Measurements from ENCODE around the gene DGCR8. TPM values are rescaled to one million over a fixed set of nuclear protein-coding genes. Genes with fewer than 3 reads are reported as not detected.

The DGCR8 gene
- total RNA-seq, 6 experiments from 2014 or later: 11.4 to 27.2 (median 16.1) TPM

- TF ChIP-seq POLR2A (IDR thresholded peaks at IDR 0.05): no peak
- TF ChIP-seq, protein P1, sequence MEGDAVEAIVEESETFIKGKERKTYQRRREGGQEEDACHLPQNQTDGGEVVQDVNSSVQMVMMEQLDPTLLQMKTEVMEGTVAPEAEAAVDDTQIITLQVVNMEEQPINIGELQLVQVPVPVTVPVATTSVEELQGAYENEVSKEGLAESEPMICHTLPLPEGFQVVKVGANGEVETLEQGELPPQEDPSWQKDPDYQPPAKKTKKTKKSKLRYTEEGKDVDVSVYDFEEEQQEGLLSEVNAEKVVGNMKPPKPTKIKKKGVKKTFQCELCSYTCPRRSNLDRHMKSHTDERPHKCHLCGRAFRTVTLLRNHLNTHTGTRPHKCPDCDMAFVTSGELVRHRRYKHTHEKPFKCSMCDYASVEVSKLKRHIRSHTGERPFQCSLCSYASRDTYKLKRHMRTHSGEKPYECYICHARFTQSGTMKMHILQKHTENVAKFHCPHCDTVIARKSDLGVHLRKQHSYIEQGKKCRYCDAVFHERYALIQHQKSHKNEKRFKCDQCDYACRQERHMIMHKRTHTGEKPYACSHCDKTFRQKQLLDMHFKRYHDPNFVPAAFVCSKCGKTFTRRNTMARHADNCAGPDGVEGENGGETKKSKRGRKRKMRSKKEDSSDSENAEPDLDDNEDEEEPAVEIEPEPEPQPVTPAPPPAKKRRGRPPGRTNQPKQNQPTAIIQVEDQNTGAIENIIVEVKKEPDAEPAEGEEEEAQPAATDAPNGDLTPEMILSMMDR (IDR thresholded peaks at IDR 0.05): no peak
- H3K36me3 ChIP-seq: no peaks in the 10 kb centered on the region
- no peaks in the 10 kb centered on the region for H3K9me3 ChIP-seq
- intact Hi-C loops (cut with DNase I): no loop called here
- DNase-seq: no peak
- no peaks in the 10 kb centered on the region for H3K27me3 ChIP-seq
- ATAC-seq: no peak
- no peak overlapping the region for H3K4me3 ChIP-seq
- no peak overlapping the region for H3K27ac ChIP-seq
- H3K4me1 ChIP-seq: no peaks in the 10 kb centered on the region
- 67% methylated on average over 9 of the region's 36 CpGs for WGBS (ENCODE audit: insufficient coverage, low coverage, low lambda C conversion rate, missing lambda C conversion rate)
Observed at GRCh38 chr22:20139391-20140106, 59.5 kb downstream of the DGCR8 start.

DNA sequence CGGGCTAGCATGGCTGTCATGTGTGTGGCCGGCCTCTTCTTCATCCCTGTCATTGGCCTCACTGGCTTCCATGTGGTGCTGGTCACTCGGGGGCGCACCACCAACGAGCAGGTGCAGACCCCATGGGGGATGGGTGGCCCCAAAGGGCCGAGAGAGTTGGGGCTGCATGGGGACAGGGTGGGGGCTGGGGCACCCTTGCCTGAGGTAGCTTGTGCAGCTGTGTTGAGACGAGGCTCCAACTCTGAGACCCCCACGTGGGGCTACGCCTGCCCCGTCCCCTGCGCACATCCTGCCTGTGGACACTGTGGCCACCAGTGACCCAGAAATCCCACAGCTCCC lies 60.0 kb downstream of the DGCR8 start:
- H3K27me3 ChIP-seq: no peaks in the 10 kb centered on the region
- H3K4me3 ChIP-seq: no peak overlapping the region
- no peaks in the 10 kb centered on the region for H3K36me3 ChIP-seq
- no peak for TF ChIP-seq POLR2A (IDR thresholded peaks at IDR 0.05)
- ATAC-seq (no peak), DNase-seq (no peak)
- no peak overlapping the region for H3K27ac ChIP-seq
- intact Hi-C loops (cut with DNase I): no loop called here
- H3K4me1 ChIP-seq: no peaks in the 10 kb centered on the region
- no peaks in the 10 kb centered on the region for H3K9me3 ChIP-seq
- no CpG with 5 or more reads among the region's 11 CpGs for WGBS (ENCODE audit: insufficient coverage, low coverage, low lambda C conversion rate, missing lambda C conversion rate)

- Histone ChIP-seq H3K4me1 (no peaks in the 10 kb centered on the region), H3K9me3 (no peaks in the 10 kb centered on the region), H3K4me3 (no peak overlapping the region), H3K27ac (no peak overlapping the region), H3K27me3 (no peaks in the 10 kb centered on the region), H3K36me3 (no peaks in the 10 kb centered on the region)
- no peak for ATAC-seq
- TF ChIP-seq, protein P1 (IDR thresholded peaks at IDR 0.05): no peak
- TF ChIP-seq POLR2A (IDR thresholded peaks at IDR 0.05): no peak
- whole genome bisulfite sequencing (ENCODE audit: insufficient coverage, low coverage, low lambda C conversion rate, missing lambda C conversion rate): no CpG with 5 or more reads among the region's 17 CpGs
- intact Hi-C loops (cut with DNase I): no loop called here
- DNase-seq: no peak
Observed at GRCh38 chr22:20140521-20140964, 60.5 kb downstream of the DGCR8 start.

- Histone ChIP-seq H3K4me1 (no peaks in the 10 kb centered on the region), H3K27me3 (no peaks in the 10 kb centered on the region), H3K36me3 (no peaks in the 10 kb centered on the region), H3K9me3 (no peaks in the 10 kb centered on the region), H3K27ac (no peak overlapping the region), H3K4me3 (no peak overlapping the region)
- intact Hi-C loops (cut with DNase I): no loop called here
- DNase-seq (no peak), ATAC-seq (no peak)
- no peak for TF ChIP-seq POLR2A (IDR thresholded peaks at IDR 0.05)
- TF ChIP-seq, protein P1 (IDR thresholded peaks at IDR 0.05): no peak
- 70% methylated on average over 2 of the region's 22 CpGs for WGBS (ENCODE audit: insufficient coverage, low coverage, low lambda C conversion rate, missing lambda C conversion rate)
Observed at GRCh38 chr22:20141186-20142077, 61.4 kb downstream of the DGCR8 start.

All from right lobe of liver (tissue), 6 donors.